Measurements from ENCODE around the gene RPE.

RPE gene

GRCh38 chr2:209984291-209984690 lies 18.1 kb upstream of the RPE start:
- no peak overlapping the region for H3K4me3 ChIP-seq (ENCODE audit: low read length)
- no peak for TF ChIP-seq ZNF274 (IDR thresholded peaks at IDR 0.05; ENCODE audit: low read depth, low read length)

- no peak overlapping the region for H3K4me3 ChIP-seq (ENCODE audit: low read length)
- TF ChIP-seq ZNF274 (IDR thresholded peaks at IDR 0.05; ENCODE audit: low read depth, low read length), result no peak
These were observed 16.6 kb upstream of the RPE start for GRCh38 chr2:209985874-209986273.

GRCh38 chr2:209986415-209986814 lies 16.0 kb upstream of the RPE start:
- TF ChIP-seq ZNF274 (IDR thresholded peaks at IDR 0.05; ENCODE audit: low read depth, low read length), result no peak
- H3K4me3 ChIP-seq (ENCODE audit: low read length), result no peak overlapping the region

GRCh38 chr2:209988010-209988409 lies 14.4 kb upstream of the RPE start:
- no peak overlapping the region for H3K4me3 ChIP-seq (ENCODE audit: low read length)

GRCh38 chr2:209990838-209991237 lies 11.6 kb upstream of the RPE start:
- H3K4me3 ChIP-seq (ENCODE audit: low read length), result no peak overlapping the region
- TF ChIP-seq ZNF274 (IDR thresholded peaks at IDR 0.05; ENCODE audit: low read depth, low read length), result no peak

More at GRCh38 chr2:209988010-209988409, 14.4 kb upstream of the RPE start:
- TF ChIP-seq ZNF274 (IDR thresholded peaks at IDR 0.05; ENCODE audit: low read depth, low read length), result no peak

- H3K4me3 ChIP-seq (ENCODE audit: low read length), result no peak overlapping the region
- TF ChIP-seq ZNF274 (IDR thresholded peaks at IDR 0.05; ENCODE audit: low read depth, low read length), result no peak
These were observed 8.5 kb upstream of the RPE start for GRCh38 chr2:209993968-209994367.

GRCh38 chr2:209998596-209998995 lies 3.8 kb upstream of the RPE start:
- TF ChIP-seq ZNF274 (IDR thresholded peaks at IDR 0.05; ENCODE audit: low read depth, low read length), result no peak
- H3K4me3 ChIP-seq (ENCODE audit: low read length), result no peak overlapping the region

GRCh38 chr2:210000464-210001324 lies 1.7 kb upstream of the RPE start:
- H3K4me3 ChIP-seq (ENCODE audit: low read length), result no peak overlapping the region
- no peak for TF ChIP-seq ZNF274 (IDR thresholded peaks at IDR 0.05; ENCODE audit: low read depth, low read length)

GRCh38 chr2:210003359-210003758 lies 921 bp downstream of the RPE start:
- peak overlapping the region; percentile 97 for H3K4me3 ChIP-seq (ENCODE audit: low read length)
- TF ChIP-seq ZNF274 (IDR thresholded peaks at IDR 0.05; ENCODE audit: low read depth, low read length), result no peak

GRCh38 chr2:210004881-210005280 lies 2.4 kb downstream of the RPE start:
- no peak for TF ChIP-seq ZNF274 (IDR thresholded peaks at IDR 0.05; ENCODE audit: low read depth, low read length)
- H3K4me3 ChIP-seq (ENCODE audit: low read length), result no peak overlapping the region

GRCh38 chr2:210007895-210008294 lies 5.5 kb downstream of the RPE start:
- no peak overlapping the region for H3K4me3 ChIP-seq (ENCODE audit: low read length)
- TF ChIP-seq ZNF274 (IDR thresholded peaks at IDR 0.05; ENCODE audit: low read depth, low read length), result no peak

- H3K4me3 ChIP-seq (ENCODE audit: low read length), result no peak overlapping the region
- no peak for TF ChIP-seq ZNF274 (IDR thresholded peaks at IDR 0.05; ENCODE audit: low read depth, low read length)
These were observed 6.7 kb downstream of the RPE start for GRCh38 chr2:210009126-210009525.

- no peak overlapping the region for H3K4me3 ChIP-seq (ENCODE audit: low read length)
- no peak for TF ChIP-seq ZNF274 (IDR thresholded peaks at IDR 0.05; ENCODE audit: low read depth, low read length)
These were observed 7.5 kb downstream of the RPE start for GRCh38 chr2:210009896-210010295.

- no peak overlapping the region for H3K4me3 ChIP-seq (ENCODE audit: low read length)
These were observed 17.7 kb downstream of the RPE start for GRCh38 chr2:210020138-210020537.

GRCh38 chr2:210022824-210023223 lies 20.4 kb downstream of the RPE start:
- TF ChIP-seq ZNF274 (IDR thresholded peaks at IDR 0.05; ENCODE audit: low read depth, low read length), result no peak

More at GRCh38 chr2:210020138-210020537, 17.7 kb downstream of the RPE start:
- TF ChIP-seq ZNF274 (IDR thresholded peaks at IDR 0.05; ENCODE audit: low read depth, low read length), result no peak

More at GRCh38 chr2:210022824-210023223, 20.4 kb downstream of the RPE start:
- H3K4me3 ChIP-seq (ENCODE audit: low read length), result no peak overlapping the region

All from GM08714 (cell line).